Endothelial cell of umbilical vein (primary cell): ENCODE results near the gene ATP6V1G1.

Experiments
- CTCF ChIP-seq, 2 donors: IDR thresholded peaks; 1 replicate in 1 of 2; 2 replicates in 1 of 2; pipeline ENCODE4 v1.5.1; 2011; ENCODE audit warnings: low read length in 2 of 2, mild to moderate bottlenecking in 2 of 2, moderate library complexity in 2 of 2, control low read depth in 1 of 2, inconsistent platforms in 1 of 2, low read depth in 1 of 2; ENCODE audit not compliant: insufficient read depth in 1 of 2; ENCODE audit errors: extremely low read depth in 1 of 2
- EZH2 ChIP-seq: IDR thresholded peaks from 2 replicates; pipeline ENCODE4 v1.6.1; 2012; ENCODE audit warnings: borderline replicate concordance, low read depth, mild to moderate bottlenecking, moderate library complexity, low read length, inconsistent platforms; ENCODE audit not compliant: severe bottlenecking
- GATA2 ChIP-seq: IDR thresholded peaks from 2 replicates; pipeline ENCODE4 v1.7.0; 2011; ENCODE audit warnings: low read depth, mild to moderate bottlenecking, moderate library complexity, mixed read lengths, low read length; ENCODE audit not compliant: insufficient read length, insufficient read depth
- POLR2A ChIP-seq: IDR thresholded peaks from 2 replicates; pipeline ENCODE4 v1.6.1; 2012; ENCODE audit warnings: low read depth, mild to moderate bottlenecking, control low read depth, low read length
- POLR2AphosphoS5 ChIP-seq: IDR thresholded peaks from 2 replicates; pipeline ENCODE4 v1.6.1; 2012; ENCODE audit warnings: low read depth, mild to moderate bottlenecking, control low read depth, low read length, moderate library complexity; ENCODE audit not compliant: insufficient read depth
- TF ChIP-seq, protein P1 (sequence below): IDR thresholded peaks from 2 replicates; pipeline ENCODE4 v1.6.1; 2011; ENCODE audit not compliant: insufficient read depth, insufficient read length

DNA sequence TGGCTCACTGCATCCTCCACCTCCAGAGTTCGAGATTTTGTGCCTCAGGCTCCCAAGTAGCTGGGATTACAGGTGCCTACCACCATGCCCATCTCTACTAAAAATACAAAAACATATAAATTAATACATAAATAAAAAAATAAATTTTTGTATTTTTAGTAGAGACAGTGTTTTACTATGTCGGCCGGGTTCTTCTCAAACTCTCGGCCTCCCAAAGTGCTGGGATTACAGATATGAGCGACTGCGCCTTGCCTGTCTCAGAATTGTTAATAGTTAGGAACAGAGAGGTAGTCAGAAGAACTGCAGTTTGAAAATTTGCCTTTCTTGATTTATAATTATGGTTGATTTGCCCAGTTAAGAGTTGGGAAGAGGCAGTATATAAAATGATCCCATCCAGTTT, 2.8 kb downstream of the ATP6V1G1 start:
- TF ChIP-seq CTCF (IDR thresholded peaks at IDR 0.05; ENCODE audit: extremely low read depth in 1 of 2, insufficient read depth in 1 of 2, low read depth in 1 of 2, low read length in 2 of 2) (no peak), POLR2AphosphoS5 (no peak), GATA2 (no peak), EZH2 (no peak), POLR2A (no peak)
- TF ChIP-seq, protein P1, sequence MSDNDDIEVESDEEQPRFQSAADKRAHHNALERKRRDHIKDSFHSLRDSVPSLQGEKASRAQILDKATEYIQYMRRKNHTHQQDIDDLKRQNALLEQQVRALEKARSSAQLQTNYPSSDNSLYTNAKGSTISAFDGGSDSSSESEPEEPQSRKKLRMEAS = no peak
